Omental fat pad (tissue), 4 donors: ENCODE data around the gene CHCHD3. TPM values are rescaled to one million over a fixed set of nuclear protein-coding genes. Genes with fewer than 3 reads are reported as not detected.

ENCODE experiments used
- ATAC-seq: fragments of 150-250 bp; one replicate; pipeline ENCODE4 v1.9.1; 2016; ENCODE audit warnings: mild to moderate bottlenecking, moderate library complexity; ENCODE audit not compliant: low FRiP score
- DNase-seq: peaks from one replicate; pipeline ENCODE4 v3.0.0-alpha.2; 2019; ENCODE audit warnings: low spot score
- total RNA-seq, 4 donors: library from RNA; depleted of rRNA; stranded (reverse); fragments of >200 nt; gene quantifications; one replicate each; pipeline ENCODE4 v1.1.0, GENCODE V29; 2016
- TF ChIP-seq, protein P1 (sequence below), 3 donors: fragments of 450-650 bp; IDR thresholded peaks; one replicate each; pipeline ENCODE4 v1.5.1; 2016 to 2017; ENCODE audit warnings: antibody characterized with exemption in 3 of 3, mild to moderate bottlenecking in 3 of 3, moderate library complexity in 2 of 3

Gene CHCHD3
- total RNA-seq, 4 donors from 2014 or later, result 53.0 to 63.1 (median 56.5) TPM

- TF ChIP-seq, protein P1, sequence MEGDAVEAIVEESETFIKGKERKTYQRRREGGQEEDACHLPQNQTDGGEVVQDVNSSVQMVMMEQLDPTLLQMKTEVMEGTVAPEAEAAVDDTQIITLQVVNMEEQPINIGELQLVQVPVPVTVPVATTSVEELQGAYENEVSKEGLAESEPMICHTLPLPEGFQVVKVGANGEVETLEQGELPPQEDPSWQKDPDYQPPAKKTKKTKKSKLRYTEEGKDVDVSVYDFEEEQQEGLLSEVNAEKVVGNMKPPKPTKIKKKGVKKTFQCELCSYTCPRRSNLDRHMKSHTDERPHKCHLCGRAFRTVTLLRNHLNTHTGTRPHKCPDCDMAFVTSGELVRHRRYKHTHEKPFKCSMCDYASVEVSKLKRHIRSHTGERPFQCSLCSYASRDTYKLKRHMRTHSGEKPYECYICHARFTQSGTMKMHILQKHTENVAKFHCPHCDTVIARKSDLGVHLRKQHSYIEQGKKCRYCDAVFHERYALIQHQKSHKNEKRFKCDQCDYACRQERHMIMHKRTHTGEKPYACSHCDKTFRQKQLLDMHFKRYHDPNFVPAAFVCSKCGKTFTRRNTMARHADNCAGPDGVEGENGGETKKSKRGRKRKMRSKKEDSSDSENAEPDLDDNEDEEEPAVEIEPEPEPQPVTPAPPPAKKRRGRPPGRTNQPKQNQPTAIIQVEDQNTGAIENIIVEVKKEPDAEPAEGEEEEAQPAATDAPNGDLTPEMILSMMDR (IDR thresholded peaks at IDR 0.05), result no peak
- DNase-seq (no peak), ATAC-seq (no peak)
Measured at GRCh38 chr7:133118261-133118660, 36.4 kb upstream of the CHCHD3 start.

DNA sequence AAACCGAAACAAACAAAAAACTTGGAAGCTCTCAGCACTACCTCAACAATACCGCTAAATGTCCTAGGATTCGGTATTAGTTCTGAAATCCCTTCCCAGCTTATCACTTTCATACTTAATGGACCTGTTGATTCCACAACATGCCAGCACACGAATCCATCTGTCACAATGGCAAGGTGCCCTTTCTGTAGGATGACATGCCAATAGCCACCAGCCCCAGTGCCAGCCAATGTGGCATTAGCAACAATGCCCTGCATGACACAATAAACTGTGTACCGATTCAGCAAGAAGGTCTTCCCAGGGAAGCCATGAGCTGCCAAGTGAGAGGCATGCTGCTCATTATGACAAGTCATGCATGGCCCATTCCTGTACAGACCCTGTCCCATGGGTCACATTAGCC lies 35.6 kb upstream of the CHCHD3 start:
- TF ChIP-seq, protein P1 (IDR thresholded peaks at IDR 0.05), result no peak
- no peak for ATAC-seq
- DNase-seq, result no peak

DNA sequence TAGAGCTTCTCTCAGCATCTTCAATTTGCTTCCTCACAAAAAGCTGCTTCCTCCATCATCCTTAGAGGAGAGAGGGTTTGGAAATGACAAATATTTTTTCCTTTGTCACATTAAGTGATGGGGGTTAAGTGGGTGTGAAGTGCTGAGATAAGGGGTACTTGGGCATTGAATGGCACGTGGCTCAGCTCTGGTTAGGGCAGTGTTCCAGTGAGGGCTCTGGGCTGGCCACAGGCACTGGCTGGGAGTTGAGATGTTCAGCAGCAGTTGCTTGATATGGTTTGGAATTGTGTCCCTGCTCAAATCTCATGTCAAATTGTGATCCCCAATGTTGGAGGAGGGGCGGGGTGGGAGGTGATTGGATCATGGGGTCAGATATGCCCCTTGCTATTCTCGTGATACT lies 33.7 kb upstream of the CHCHD3 start:
- ATAC-seq, result no peak
- TF ChIP-seq, protein P1 (IDR thresholded peaks at IDR 0.05), result no peak
- no peak for DNase-seq

DNA sequence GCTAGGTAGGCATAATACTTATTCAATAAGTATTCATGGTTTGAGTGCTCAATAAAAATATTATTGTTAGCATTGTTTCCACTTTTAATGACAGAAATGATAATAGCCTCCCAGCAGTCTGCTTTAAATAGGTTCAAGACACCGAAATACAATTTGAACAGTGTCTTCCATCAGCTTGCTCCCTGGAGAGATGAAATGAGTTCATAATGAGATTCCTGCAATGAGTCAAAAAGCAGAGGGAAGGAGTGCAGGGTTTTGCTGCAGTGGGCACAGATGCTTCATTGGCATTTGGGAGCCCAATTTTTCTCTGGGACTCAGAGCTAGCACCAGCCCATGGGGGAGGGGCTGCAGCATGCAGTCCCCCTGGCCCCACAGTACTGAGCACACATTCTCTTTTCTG lies 32.6 kb upstream of the CHCHD3 start:
- DNase-seq (no peak), ATAC-seq (no peak)
- TF ChIP-seq, protein P1 (IDR thresholded peaks at IDR 0.05), result no peak

GRCh38 chr7:133112976-133113375 lies 31.1 kb upstream of the CHCHD3 start:
- TF ChIP-seq, protein P1 (IDR thresholded peaks at IDR 0.05), result no peak
- DNase-seq (no peak), ATAC-seq (no peak)

DNA sequence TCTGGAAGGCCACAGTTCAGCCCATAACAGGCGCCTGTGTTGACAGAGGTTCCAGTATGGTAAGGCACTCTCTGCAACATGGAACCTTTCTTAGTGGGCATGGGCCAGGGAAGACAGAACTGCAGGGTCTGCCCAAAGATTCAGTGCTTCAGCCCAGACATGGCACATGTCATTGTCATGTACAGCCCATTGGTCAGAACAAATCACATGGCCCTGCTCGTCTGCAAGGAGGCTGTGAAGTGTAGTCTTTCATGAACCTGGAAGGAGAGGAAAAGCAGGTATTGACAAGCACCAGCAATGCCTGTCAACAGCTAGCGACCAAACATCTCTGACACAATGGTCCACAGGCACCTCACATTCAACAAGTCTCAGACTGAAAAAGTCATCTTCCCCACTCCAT lies 30.4 kb upstream of the CHCHD3 start:
- TF ChIP-seq, protein P1 (IDR thresholded peaks at IDR 0.05), result no peak
- ATAC-seq, result no peak
- no peak for DNase-seq

DNA sequence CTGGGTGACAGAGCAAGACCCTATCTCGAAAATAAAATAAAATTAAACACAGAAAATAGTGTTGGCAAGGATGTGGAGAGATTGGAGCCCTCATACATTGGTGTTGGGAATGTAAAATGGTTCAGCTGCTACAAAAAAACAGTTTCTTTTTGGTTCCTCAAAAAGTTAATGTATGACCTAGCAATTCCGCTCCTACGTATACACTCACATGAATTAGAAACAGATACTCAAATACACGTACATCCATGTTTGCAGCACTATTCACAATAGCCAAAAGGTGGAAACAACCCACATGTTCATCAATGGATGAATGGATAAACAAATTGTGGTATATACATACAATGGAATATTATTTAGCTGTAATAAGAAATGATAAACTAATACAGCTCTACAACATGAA lies 28.4 kb upstream of the CHCHD3 start:
- ATAC-seq (no peak), DNase-seq (no peak)
- TF ChIP-seq, protein P1 (IDR thresholded peaks at IDR 0.05), result no peak
